H1 (cell line): ENCODE results near the gene HPCAL4.

ENCODE experiments used
- EGR1 ChIP-seq: IDR thresholded peaks from 2 replicates; pipeline ENCODE4 v1.6.1; 2011; ENCODE audit warnings: low read depth, low read length, borderline replicate concordance
- EP300 ChIP-seq, 2 experiments: IDR thresholded peaks; 1 replicate in 1 of 2; 2 replicates in 1 of 2; pipeline ENCODE4 v1.6.1; 2011 to 2012; ENCODE audit warnings: low read depth in 2 of 2, low read length in 2 of 2, mild to moderate bottlenecking in 2 of 2, borderline replicate concordance in 1 of 2, inconsistent platforms in 1 of 2, moderate library complexity in 1 of 2
- EZH2 ChIP-seq: fragments of 200-600 bp; sonication (generic); IDR thresholded peaks from 2 replicates; pipeline ENCODE4 v1.7.1; 2012; ENCODE audit warnings: low read depth, mild to moderate bottlenecking, moderate library complexity, low read length, inconsistent platforms; ENCODE audit not compliant: severe bottlenecking
- NANOG ChIP-seq: IDR thresholded peaks from 2 replicates; pipeline ENCODE4 v1.6.1; 2011; ENCODE audit warnings: low read length, low read depth, mild to moderate bottlenecking, inconsistent platforms; ENCODE audit not compliant: insufficient read depth, poor library complexity, severe bottlenecking
- POLR2AphosphoS5 ChIP-seq: IDR thresholded peaks from 2 replicates; pipeline ENCODE4 v1.6.1; 2011; ENCODE audit warnings: low read depth, low read length
- RBBP5 ChIP-seq: IDR thresholded peaks from 2 replicates; pipeline ENCODE4 v1.7.1; 2012; ENCODE audit warnings: low read depth, mild to moderate bottlenecking, inconsistent platforms, low read length, moderate library complexity, borderline replicate concordance
- SIN3A ChIP-seq, 2 experiments: IDR thresholded peaks in 1 of 2; conservative IDR thresholded peaks in 1 of 2; 2 replicates each; pipeline ENCODE4 v1.6.1; 2011 to 2012; ENCODE audit warnings: low read length in 2 of 2, improper control_type of control experiment in 1 of 2, low read depth in 1 of 2, mild to moderate bottlenecking in 1 of 2
- YY1 ChIP-seq: IDR thresholded peaks from 2 replicates; pipeline ENCODE4 v1.6.1; 2011; ENCODE audit warnings: low read depth, mild to moderate bottlenecking, low read length
- ZNF274 ChIP-seq: IDR thresholded peaks from 2 replicates; pipeline ENCODE4 v1.7.0; 2012; ENCODE audit warnings: low read length, borderline replicate concordance; ENCODE audit errors: extremely low read depth
- TF ChIP-seq, protein P1 (sequence below), 3 experiments: IDR thresholded peaks; 1 replicate in 2 of 3; 2 replicates in 1 of 3; pipeline versions ENCODE4 v1.5.1 to v1.6.1; 2011; ENCODE audit warnings: low read length in 3 of 3, mild to moderate bottlenecking in 3 of 3, inconsistent platforms in 2 of 3, low read depth in 1 of 3, moderate library complexity in 1 of 3; ENCODE audit not compliant: insufficient read depth in 1 of 3; ENCODE audit errors: control extremely low read depth in 1 of 3

DNA sequence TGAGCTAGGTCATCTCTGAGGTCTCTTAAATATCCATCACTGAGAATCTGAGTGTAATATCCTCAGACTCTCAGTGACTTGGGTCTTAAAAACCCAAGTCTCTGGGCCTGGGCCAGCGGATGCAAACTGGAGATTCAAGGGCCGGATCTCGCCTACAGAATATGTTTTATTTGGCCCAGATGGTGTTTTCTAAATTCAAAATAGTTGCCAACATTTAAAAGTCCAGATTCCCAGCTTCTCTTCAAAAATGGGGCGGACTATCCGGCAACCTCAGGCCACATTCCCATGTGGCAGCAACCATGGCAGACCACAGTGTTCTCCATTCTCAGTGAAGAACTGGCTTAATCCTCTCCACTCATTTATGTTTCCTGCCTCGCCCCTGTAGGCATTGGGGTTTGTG is 39.1 kb downstream of the HPCAL4 start:
- TF ChIP-seq POLR2AphosphoS5 (no peak), NANOG (no peak), EZH2 (no peak), RBBP5 (no peak), EP300 (IDR thresholded peaks at IDR 0.05; ENCODE audit: borderline replicate concordance in 1 of 2, low read depth in 2 of 2, low read length in 2 of 2) (no peak), YY1 (no peak), ZNF274 (no peak), SIN3A (conservative IDR thresholded peaks at IDR 0.05 in 1 of 2, IDR thresholded peaks at IDR 0.05 in 1 of 2; ENCODE audit: low read depth in 1 of 2, low read length in 2 of 2) (no peak), EGR1 (no peak)
- TF ChIP-seq, protein P1, sequence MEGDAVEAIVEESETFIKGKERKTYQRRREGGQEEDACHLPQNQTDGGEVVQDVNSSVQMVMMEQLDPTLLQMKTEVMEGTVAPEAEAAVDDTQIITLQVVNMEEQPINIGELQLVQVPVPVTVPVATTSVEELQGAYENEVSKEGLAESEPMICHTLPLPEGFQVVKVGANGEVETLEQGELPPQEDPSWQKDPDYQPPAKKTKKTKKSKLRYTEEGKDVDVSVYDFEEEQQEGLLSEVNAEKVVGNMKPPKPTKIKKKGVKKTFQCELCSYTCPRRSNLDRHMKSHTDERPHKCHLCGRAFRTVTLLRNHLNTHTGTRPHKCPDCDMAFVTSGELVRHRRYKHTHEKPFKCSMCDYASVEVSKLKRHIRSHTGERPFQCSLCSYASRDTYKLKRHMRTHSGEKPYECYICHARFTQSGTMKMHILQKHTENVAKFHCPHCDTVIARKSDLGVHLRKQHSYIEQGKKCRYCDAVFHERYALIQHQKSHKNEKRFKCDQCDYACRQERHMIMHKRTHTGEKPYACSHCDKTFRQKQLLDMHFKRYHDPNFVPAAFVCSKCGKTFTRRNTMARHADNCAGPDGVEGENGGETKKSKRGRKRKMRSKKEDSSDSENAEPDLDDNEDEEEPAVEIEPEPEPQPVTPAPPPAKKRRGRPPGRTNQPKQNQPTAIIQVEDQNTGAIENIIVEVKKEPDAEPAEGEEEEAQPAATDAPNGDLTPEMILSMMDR (IDR thresholded peaks at IDR 0.05; ENCODE audit: control extremely low read depth in 1 of 3, insufficient read depth in 1 of 3, low read depth in 1 of 3, low read length in 3 of 3): no peak
